Activated naive CD4-positive, alpha-beta T cell treated with anti-CD3 and anti-CD28 coated beads, Interleukin-2, amount 50 U/mL, for 24 hours (primary cell): Measurements from ENCODE around the gene FANCL.
"Not testable (repeated sequence)": the region's sequence is repeated elsewhere in the genome, so short reads cannot be mapped to it uniquely, and the experiment has no call there.

ENCODE experiments used
- H3K27ac Mint-ChIP-seq: one replicate; pipeline ENCODE4 v1.8.0; 2021; ENCODE audit warnings: mild to moderate bottlenecking, mixed read lengths
- H3K27me3 Mint-ChIP-seq: one replicate; pipeline ENCODE4 v1.8.0; 2021; ENCODE audit warnings: mixed read lengths
- H3K36me3 Mint-ChIP-seq: one replicate; pipeline ENCODE4 v1.8.0; 2021; ENCODE audit warnings: mixed read lengths
- H3K4me1 Mint-ChIP-seq: one replicate; pipeline ENCODE4 v1.8.0; 2021; ENCODE audit warnings: mixed read lengths
- H3K4me3 Mint-ChIP-seq: one replicate; pipeline ENCODE4 v1.8.0; 2021; ENCODE audit warnings: mild to moderate bottlenecking, mixed read lengths
- H3K9me3 Mint-ChIP-seq: one replicate; pipeline ENCODE4 v1.8.0; 2021; ENCODE audit warnings: mixed read lengths

The FANCL gene

DNA sequence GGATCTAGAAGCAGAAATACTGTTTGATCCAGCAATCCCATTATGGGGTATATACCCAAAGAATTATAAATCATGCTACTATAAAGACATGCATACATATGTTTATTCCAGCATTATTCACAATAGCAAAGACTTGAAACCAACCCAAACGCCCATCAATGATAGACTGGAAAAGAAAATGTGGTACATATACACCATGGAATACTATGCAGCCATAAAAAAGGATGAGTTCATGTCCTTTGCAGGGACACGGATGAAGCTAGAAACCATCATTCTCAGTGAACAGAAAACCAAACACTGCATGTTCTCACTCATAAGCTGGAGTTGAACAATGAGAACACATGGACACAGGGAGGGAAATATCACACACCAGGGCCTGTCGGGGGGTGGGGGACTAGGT lies 61.0 kb downstream of the FANCL start:
- not testable (repeated sequence) for H3K4me1 Mint-ChIP-seq, H3K27me3 Mint-ChIP-seq, H3K27ac Mint-ChIP-seq, H3K9me3 Mint-ChIP-seq, H3K4me3 Mint-ChIP-seq, H3K36me3 Mint-ChIP-seq

DNA sequence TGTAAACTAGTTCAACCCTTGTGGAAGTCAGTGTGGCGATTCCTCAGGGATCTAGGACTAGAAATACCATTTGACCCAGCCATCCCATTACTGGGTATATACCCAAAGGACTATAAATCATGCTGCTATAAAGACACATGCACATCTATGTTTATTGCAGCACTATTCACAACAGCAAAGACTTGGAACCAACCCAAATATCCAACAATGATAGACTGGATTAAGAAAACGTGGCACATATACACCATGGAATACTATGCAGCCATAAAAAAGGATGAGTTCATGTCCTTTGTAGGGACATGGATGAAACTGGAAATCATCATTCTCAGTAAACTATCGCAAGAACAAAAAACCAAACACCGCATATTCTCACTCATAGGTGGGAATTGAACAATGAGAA lies 63.9 kb downstream of the FANCL start:
- not testable (repeated sequence) for H3K4me1 Mint-ChIP-seq, H3K4me3 Mint-ChIP-seq, H3K27me3 Mint-ChIP-seq, H3K9me3 Mint-ChIP-seq, H3K27ac Mint-ChIP-seq
- peaks cover 15% of the 10 kb centered on the region for H3K36me3 Mint-ChIP-seq

GRCh38 chr2:58171831-58172230 lies 69.3 kb downstream of the FANCL start:
- Mint-ChIP-seq H3K9me3 (peaks cover 18% of the 10 kb centered on the region), H3K36me3 (peaks cover 22% of the 10 kb centered on the region)
- H3K27ac Mint-ChIP-seq, H3K4me3 Mint-ChIP-seq, H3K27me3 Mint-ChIP-seq, H3K4me1 Mint-ChIP-seq: not testable (repeated sequence)

DNA sequence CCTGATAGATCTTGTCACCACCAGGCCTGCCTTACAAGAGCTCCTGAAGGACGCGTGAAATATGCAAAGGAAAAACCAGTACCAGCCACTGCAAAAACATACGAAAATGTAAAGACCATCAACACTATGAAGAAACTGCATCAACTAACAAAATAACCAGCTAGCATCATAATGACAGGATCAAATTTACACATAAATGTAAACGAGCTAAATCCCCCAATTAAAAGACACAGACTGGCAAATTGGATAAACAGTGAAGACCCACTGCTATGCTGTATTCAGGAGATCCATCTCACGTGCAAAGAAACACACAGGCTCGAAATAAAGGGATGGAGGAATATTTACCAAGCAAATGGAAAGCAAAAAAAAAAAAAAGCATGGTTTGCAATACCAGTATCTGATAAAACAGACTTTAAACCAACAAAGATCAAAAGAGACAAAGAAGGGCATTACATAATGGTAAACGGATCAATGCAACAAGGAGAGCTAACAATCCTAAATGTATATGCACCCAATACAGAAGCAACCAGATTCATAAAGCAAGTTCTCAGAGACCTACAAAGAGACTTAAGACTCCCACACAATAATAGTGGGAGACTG lies 70.7 kb downstream of the FANCL start:
- H3K36me3 Mint-ChIP-seq, result peaks cover 21% of the 10 kb centered on the region
- not testable (repeated sequence) for H3K4me1 Mint-ChIP-seq, H3K27ac Mint-ChIP-seq, H3K4me3 Mint-ChIP-seq, H3K27me3 Mint-ChIP-seq
- H3K9me3 Mint-ChIP-seq, result peaks cover 18% of the 10 kb centered on the region

- H3K27ac Mint-ChIP-seq, result not testable (repeated sequence)
- H3K36me3 Mint-ChIP-seq, result peaks cover 21% of the 10 kb centered on the region
Measured at GRCh38 chr2:58169845-58170244, 71.3 kb downstream of the FANCL start.

DNA sequence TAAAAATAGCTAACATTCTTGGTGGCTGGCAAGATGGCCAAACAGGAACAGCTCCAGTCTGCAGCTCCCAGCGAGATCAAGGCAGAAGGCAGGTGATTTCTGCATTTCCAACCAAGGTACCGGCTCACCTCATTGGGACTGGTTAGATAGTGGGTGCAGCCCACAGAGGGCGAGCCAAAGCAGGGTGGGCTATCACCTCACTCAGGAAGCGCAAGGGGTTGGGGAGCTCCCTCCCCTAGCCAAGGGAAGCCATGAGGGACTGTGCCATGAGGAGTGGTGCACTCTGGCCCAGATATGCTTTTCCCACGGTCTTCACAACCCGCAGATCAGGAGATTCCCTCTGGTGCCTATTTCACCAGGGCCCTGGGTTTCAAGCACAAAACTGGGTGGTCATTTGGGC lies 73.0 kb downstream of the FANCL start:
- Mint-ChIP-seq H3K36me3 (peaks cover 14% of the 10 kb centered on the region), H3K9me3 (peaks cover 13% of the 10 kb centered on the region)
- H3K27me3 Mint-ChIP-seq, H3K27ac Mint-ChIP-seq, H3K4me1 Mint-ChIP-seq, H3K4me3 Mint-ChIP-seq: not testable (repeated sequence)

More at GRCh38 chr2:58169845-58170244, 71.3 kb downstream of the FANCL start:
- peaks cover 18% of the 10 kb centered on the region for H3K9me3 Mint-ChIP-seq
- H3K4me1 Mint-ChIP-seq, H3K27me3 Mint-ChIP-seq, H3K4me3 Mint-ChIP-seq: not testable (repeated sequence)

DNA sequence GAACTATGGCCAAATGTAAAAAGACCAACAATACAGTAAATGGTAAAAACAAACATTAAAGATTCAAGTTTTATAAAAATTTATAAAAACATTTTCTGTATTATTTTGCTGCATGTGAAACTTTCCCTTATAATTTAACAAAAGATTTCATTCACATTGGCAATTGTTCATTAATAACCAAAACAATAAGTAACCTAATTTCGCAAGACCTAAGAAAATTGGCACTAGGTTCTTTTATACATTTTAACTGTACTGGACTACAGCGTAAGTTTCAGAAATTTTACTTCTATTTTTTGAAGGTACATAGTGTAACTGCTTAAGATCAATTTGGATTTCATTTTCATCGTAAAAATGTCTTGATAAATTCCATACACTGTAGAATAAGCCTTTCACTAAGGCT lies 77.2 kb downstream of the FANCL start:
- no peaks in the 10 kb centered on the region for H3K4me1 Mint-ChIP-seq

DNA sequence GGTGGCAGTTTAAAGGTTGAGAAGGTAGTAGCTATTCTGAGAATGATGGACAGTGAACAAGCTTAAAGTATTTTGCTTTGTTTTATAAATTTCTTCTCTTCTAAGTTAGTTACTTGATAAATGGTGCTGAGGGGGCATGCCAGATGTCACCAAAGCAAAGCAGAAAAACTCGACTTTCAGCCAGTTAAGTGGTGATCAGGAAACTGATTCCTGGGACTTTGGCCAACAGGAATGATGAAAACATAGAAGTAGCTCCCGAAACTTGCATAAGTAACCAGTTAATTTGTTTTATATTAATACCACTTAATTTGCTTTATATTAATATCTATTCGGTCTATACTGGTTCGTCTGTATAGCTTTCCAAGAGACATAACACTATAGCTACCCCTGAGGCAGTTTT lies 82.6 kb downstream of the FANCL start:
- H3K27ac Mint-ChIP-seq, result no peak overlapping the region
- H3K4me1 Mint-ChIP-seq, result no peaks in the 10 kb centered on the region
- H3K36me3 Mint-ChIP-seq, result peaks cover 34% of the 10 kb centered on the region
- H3K27me3 Mint-ChIP-seq, result no peaks in the 10 kb centered on the region
- no peaks in the 10 kb centered on the region for H3K9me3 Mint-ChIP-seq
- no peak overlapping the region for H3K4me3 Mint-ChIP-seq

More for the DNA sequence above, 77.2 kb downstream of the FANCL start:
- Mint-ChIP-seq H3K36me3 (peaks cover 15% of the 10 kb centered on the region), H3K4me3 (no peak overlapping the region), H3K9me3 (no peaks in the 10 kb centered on the region), H3K27ac (no peak overlapping the region), H3K27me3 (no peaks in the 10 kb centered on the region)

- H3K27ac Mint-ChIP-seq, result no peak overlapping the region
- no peak overlapping the region for H3K4me3 Mint-ChIP-seq
- no peaks in the 10 kb centered on the region for H3K4me1 Mint-ChIP-seq
- H3K9me3 Mint-ChIP-seq, result peaks cover 4% of the 10 kb centered on the region
- no peaks in the 10 kb centered on the region for H3K27me3 Mint-ChIP-seq
- H3K36me3 Mint-ChIP-seq, result peaks cover 41% of the 10 kb centered on the region
Measured at GRCh38 chr2:58157754-58158153, 83.4 kb downstream of the FANCL start.

GRCh38 chr2:58156780-58157179 lies 84.3 kb downstream of the FANCL start:
- Mint-ChIP-seq H3K36me3 (peaks cover 43% of the 10 kb centered on the region), H3K27ac (no peak overlapping the region), H3K4me1 (no peaks in the 10 kb centered on the region), H3K27me3 (no peaks in the 10 kb centered on the region), H3K4me3 (no peak overlapping the region), H3K9me3 (peaks cover 5% of the 10 kb centered on the region)

GRCh38 chr2:58155160-58155778 lies 85.9 kb downstream of the FANCL start:
- no peak overlapping the region for H3K4me3 Mint-ChIP-seq
- peaks cover 5% of the 10 kb centered on the region for H3K9me3 Mint-ChIP-seq
- peaks cover 4% of the 10 kb centered on the region for H3K4me1 Mint-ChIP-seq
- peaks cover 41% of the 10 kb centered on the region for H3K36me3 Mint-ChIP-seq
- no peaks in the 10 kb centered on the region for H3K27me3 Mint-ChIP-seq
- H3K27ac Mint-ChIP-seq, result no peak overlapping the region

DNA sequence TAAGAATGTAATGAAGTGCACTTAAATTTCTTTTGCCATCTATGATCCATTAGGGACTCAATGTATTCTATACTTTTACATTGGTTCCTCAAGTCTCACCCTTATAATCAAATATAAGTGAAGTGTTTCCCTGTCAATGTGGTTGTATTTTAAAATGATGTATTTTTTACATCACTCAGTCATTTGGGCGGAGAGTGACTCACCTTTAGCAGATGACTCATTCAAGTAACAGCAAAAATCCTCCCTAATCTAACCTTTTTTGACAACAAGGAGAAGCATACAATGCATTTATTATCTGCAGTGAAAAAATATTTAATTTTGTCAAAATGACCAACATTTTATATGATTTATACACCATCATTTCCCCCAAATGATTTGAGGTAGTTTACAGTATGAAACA lies 94.4 kb downstream of the FANCL start:
- Mint-ChIP-seq H3K4me3 (no peak overlapping the region), H3K4me1 (peaks cover 17% of the 10 kb centered on the region), H3K36me3 (peaks cover 24% of the 10 kb centered on the region), H3K9me3 (no peaks in the 10 kb centered on the region), H3K27ac (no peak overlapping the region), H3K27me3 (no peaks in the 10 kb centered on the region)

DNA sequence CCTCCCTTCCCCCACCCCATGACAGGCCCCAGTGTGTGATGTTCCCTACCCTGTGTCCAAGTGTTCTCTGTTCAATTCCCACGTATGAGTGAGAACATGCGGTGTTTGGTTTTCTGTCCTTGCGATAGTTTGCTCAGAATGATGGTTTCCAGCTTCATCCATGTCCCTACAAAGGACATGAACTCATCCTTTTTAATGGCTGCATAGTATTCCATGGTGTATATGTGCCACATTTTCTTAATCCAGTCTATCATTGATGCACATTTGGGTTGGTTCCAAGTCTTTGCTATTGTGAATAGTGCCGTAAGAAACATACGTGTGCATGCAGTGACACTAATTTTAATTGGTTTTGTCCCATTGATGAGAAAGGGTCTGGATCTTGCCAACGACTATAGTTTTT lies 95.4 kb downstream of the FANCL start:
- peaks cover 24% of the 10 kb centered on the region for H3K36me3 Mint-ChIP-seq

GRCh38 chr2:58140508-58141072 lies 100.5 kb downstream of the FANCL start:
- peaks cover 18% of the 10 kb centered on the region for H3K36me3 Mint-ChIP-seq
- H3K9me3 Mint-ChIP-seq, result no peaks in the 10 kb centered on the region
- H3K27ac Mint-ChIP-seq, result no peak overlapping the region
- no peaks in the 10 kb centered on the region for H3K27me3 Mint-ChIP-seq
- no peaks in the 10 kb centered on the region for H3K4me1 Mint-ChIP-seq
- no peak overlapping the region for H3K4me3 Mint-ChIP-seq

More for the DNA sequence above, 95.4 kb downstream of the FANCL start:
- H3K4me3 Mint-ChIP-seq, H3K27ac Mint-ChIP-seq, H3K9me3 Mint-ChIP-seq, H3K27me3 Mint-ChIP-seq: not testable (repeated sequence)
- H3K4me1 Mint-ChIP-seq, result peaks cover 12% of the 10 kb centered on the region

DNA sequence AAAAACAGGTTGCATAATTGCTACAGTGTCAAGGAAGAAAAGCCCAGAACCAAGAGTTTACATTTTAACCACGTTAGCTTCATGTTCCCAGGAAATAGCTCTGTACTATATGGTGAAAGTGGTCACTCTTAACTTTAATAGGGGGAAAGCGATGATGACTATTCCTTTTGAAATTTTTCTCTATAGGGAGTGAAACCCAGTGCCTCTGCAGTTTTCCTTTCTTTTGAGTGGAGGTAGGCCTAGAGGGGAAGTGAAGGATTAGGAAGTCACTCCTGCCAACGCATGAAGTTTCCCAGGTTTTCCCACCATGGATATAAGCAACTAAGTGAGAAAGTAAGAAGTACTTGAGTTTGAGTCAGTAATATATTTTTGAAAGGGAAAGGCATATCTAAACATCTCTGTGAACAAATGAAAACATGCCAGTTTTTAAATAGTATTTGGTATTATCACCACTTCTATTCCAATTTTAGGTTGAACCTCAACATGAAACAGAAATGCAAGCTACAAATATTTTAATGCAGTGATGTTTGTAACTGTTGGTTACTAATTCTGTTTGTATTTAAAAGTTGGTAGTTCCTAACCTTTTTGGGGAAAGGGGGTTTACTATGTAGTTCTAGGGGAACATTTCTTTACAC lies 102.6 kb downstream of the FANCL start:
- no peaks in the 10 kb centered on the region for H3K9me3 Mint-ChIP-seq
- H3K27me3 Mint-ChIP-seq, result no peaks in the 10 kb centered on the region
- no peak overlapping the region for H3K27ac Mint-ChIP-seq
- H3K4me3 Mint-ChIP-seq, result no peak overlapping the region
- peaks cover 18% of the 10 kb centered on the region for H3K36me3 Mint-ChIP-seq
- no peaks in the 10 kb centered on the region for H3K4me1 Mint-ChIP-seq

DNA sequence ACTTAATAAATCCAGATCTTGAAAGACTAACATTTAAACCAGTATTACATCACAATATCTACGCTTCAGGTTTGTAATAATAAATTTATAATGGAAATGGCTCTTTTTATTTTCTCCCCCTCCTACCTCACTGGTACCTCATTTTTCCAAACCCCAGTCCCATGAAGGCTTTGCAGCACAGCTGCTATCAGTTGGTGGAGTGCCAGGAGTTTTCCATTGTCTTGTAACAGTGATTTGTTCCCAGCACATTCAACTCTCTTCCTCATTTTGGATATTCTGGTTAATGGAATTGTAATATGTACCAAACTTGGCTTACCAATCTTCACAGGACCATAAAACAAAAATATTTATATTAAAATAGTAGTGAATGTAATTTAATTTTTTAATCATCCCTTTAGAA lies 103.3 kb downstream of the FANCL start:
- Mint-ChIP-seq H3K36me3 (peaks cover 20% of the 10 kb centered on the region), H3K4me3 (no peak overlapping the region), H3K4me1 (no peaks in the 10 kb centered on the region), H3K9me3 (no peaks in the 10 kb centered on the region), H3K27me3 (no peaks in the 10 kb centered on the region), H3K27ac (no peak overlapping the region)
